GM19372 (cell line): ENCODE measurements around the gene TFPI2.

Source experiments
- ATAC-seq: cut with Tn5 transposase; IDR thresholded peaks from one replicate; pipeline ENCODE4 v1.9.1; 2021; ENCODE audit warnings: mild to moderate bottlenecking, low read depth, moderate library complexity; ENCODE audit not compliant: unreplicated experiment

Gene TFPI2

DNA sequence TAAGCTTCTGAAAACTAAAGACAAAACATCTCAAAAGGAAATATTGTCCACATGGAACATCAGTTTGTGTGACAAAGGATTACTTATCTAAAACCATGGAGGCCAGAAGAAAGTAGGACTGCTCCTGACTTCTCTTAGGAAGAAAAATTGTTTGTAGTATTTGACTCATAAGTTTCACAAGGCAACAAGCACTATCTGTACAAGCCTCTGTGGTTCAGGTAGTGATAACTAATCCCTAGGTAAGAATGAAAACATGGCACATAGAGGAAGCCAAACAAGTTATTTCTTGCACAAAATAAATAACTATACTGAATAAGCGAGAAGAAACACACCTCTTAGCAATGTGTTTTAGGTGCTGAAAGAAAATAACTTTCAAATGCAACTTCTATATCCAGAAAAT is 30.3 kb downstream of the TFPI2 start:
- no peak for ATAC-seq

DNA sequence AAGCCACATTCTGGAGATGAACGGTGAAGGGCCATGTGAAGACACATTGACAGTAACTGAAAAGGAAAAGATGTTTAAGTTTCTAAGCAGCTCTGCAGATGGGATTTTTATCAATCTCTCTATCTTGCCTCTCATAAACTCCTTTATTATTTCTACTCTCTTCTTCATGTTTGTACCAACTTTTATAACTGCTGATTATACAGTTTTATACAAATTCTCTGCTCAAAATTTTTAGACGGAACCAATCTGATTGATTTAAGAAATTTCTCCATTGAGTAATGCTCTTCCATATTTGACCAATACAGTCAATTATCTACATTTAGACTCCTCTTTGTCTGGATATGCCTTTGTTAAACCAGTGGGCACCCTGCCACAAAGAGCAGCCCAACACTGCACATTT is 31.7 kb downstream of the TFPI2 start:
- ATAC-seq: no peak

DNA sequence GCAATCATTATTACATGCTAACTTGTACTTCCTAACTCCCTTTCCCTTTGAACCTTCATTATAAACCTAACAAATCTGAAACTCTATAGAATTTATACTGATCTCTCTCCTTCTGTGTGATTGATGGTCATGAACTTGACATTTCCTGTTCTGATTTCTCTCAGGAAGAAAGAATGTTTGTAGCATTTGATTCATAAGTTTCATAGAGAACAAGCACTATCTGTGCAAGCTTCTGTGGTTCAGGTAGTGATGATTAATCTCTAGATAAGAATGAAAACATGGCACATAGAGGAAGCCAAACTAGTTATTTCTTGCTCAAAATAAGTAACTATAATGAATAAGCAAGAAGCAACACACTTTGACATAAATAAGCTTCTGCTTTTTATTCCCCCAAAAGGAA is 34.2 kb downstream of the TFPI2 start:
- no peak for ATAC-seq

DNA sequence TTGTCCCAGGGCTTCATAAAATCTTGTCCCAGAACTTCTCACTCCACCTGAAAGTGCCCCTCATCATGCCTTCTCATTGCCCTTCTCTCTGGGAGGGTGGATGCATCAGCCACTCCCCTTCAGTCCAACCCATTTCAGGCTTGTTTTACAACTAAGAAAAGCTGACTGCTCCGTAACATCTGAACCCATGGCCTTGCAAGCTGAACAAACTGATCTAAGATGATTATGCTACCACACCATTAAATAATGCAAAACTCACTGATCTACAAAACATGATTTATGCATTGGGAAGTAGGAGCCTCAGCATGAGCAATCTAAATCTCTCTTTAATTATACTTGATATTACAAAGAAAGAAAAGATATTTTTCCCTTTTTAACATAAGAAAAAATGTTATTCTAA is 34.8 kb downstream of the TFPI2 start:
- no peak for ATAC-seq

DNA sequence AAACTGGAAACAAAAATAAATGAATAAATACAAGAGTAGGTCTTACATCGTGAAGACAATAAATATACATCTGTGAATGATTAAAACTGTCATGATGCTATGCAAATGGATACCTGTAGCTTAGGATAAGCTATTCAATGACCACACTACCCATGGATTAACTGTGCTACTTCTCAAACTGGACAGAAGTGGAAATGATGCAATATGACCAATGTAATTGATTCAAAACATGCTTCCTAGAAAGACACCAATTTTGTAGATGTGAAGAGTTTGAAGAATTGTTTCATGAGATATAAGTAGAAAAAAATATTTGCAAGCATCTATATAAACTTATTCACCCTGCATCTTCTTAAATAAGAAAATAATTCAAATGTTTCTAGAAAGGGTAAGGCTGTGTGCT is 36.1 kb downstream of the TFPI2 start:
- ATAC-seq: no peak

DNA sequence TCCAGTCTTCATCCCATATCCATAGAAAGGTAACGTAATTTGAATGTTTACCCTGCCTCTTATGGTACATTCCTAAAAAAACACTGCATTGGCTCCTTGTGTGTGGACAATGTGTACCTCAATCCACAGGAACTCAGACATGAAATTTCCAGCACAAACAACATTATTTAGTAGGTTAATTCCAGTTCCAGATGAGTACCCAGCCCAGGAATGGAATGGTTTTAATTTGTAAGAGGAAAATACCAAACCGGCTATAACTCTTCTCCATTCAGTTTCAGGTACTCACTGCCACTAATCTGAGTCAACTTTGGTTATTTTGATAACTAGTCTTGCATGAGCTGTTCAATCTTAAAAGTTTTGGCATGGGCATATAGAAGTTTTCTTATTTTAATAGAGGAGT is 39.0 kb downstream of the TFPI2 start:
- ATAC-seq: no peak

DNA sequence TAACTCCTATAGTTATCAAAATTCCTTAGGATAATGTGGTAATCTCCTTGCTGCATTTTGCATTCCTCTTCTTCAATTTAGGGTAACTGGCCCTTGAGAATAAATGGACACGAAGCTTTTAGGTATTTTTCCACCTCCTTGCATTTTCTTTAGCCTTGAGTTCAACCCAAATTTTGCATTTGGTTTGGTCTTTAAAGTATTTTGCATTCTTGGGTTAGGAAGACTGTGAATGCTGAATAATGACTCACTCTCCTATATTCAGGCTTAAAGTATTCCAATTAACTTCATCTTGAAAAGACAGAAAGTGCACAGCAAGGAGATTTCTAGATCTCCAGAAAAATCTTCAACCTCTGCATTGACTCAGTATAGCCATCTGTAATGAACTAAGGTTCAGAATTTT is 47.3 kb downstream of the TFPI2 start:
- no peak for ATAC-seq

DNA sequence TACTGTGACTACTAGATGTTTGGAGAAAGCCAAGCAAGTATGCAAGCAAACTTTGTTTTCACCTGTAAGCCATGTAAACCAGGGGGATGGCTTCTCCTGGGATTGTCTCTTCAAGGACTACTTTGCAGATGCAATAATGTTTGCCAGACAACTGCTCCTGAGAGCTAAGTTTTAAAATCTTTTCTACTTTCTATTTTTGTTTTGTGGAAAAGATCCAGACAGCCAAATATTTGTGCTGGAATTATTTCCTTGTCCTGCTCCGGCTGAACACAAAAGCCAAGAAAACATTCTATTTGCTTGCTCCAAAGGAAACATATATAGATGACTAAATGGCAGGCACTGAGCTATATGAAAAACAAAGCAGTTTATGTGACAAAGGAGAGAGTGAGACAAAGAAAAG is 51.6 kb downstream of the TFPI2 start:
- ATAC-seq: no peak

DNA sequence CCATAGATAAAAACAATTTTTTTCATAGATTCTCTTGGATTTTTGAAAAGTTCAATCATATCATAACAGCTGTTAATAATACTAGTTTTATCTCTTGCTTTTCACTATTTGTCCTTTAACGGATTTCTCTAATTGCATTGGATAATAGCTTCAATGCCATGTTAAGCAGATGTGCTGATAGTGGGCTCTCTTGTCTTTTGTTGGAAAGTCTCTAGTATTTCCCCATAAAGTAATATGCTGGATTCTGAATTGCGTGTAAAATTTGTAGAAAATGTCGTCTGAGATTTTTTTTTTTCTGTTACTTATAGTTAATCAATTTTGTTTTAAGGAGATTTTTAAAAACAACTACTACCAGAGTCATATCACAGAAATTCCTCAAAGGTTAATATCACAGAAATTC is 53.3 kb downstream of the TFPI2 start:
- ATAC-seq: no peak

DNA sequence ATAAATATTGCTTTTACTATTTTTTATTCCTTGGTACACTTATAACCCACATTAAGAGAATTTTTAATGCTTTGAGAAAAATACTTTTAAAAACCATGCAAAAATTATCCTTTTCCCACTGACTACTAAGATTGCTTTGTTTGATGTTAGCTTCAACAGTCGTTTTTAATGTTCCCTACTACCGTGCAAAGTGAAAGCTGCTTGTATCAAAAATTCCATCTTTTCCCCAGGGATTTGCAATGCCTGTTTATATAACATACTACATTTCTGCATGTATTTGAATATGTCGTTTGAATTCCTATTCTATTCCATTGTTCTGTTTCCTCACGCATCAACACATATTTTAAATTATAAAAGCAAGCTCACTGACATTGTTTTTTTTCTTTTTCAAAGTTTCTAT is 54.4 kb downstream of the TFPI2 start:
- no peak for ATAC-seq

DNA sequence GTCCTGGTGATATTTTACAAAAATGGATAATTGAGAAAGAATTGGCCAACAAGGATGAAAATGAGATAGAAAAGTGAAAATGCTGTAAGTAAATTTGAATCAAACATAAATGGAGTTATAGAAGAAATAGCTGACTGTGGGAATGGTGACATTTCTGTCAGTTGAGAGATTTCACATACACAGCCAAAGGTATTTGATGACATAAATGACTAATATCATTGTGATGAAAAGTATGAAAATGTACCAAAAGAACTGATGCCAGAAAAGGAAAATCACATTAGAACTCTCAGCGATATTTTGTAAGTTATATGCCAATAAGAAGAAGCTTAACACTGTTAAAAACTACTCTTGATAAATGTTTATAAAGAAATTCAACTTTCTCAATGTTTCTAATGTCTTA is 54.9 kb downstream of the TFPI2 start:
- ATAC-seq: no peak
